Pancreas (tissue), 10 donors: Measurements from ENCODE around the gene MTMR1. TPM values are rescaled to one million over a fixed set of nuclear protein-coding genes. Genes with fewer than 3 reads are reported as not detected.

ENCODE experiments used
- ATAC-seq, 4 donors: fragments of 200-7000 bp; cut with Tn5 transposase; one replicate each; pipeline versions ENCODE4 v1.8.0 to v1.9.1; 2020; ENCODE audit warnings: mild to moderate bottlenecking in 4 of 4, moderate library complexity in 4 of 4
- DNase-seq, 6 donors: peaks; one replicate each; pipeline ENCODE4 v3.0.0-alpha.2; 2020
- FAIRE-seq: peaks from 2 replicates; lab custom pipeline; 2012; peaks lifted over from hg19 to GRCh38; lab: Jason Lieb, UNC
- H3K27ac ChIP-seq, 4 donors: fragments of 200-600 bp; sonication (generic); 1 replicate in 3 of 4; 2 replicates in 1 of 4; pipeline versions ENCODE4 v1.5.0 to v1.8.0; 2020
- H3K27me3 ChIP-seq, 4 donors: fragments of 200-600 bp; one replicate each; pipeline ENCODE4 v1.8.0; 2021
- H3K36me3 ChIP-seq, 3 donors: fragments of 200-600 bp; sonication (generic) in 1 of 3; one replicate each; pipeline versions ENCODE4 v1.5.0 to v1.8.0; 2020 to 2021
- H3K4me1 ChIP-seq, 3 donors: fragments of 200-600 bp; one replicate each; pipeline ENCODE4 v1.8.0; 2021
- H3K4me3 ChIP-seq, 4 donors: fragments of 200-600 bp; sonication (generic) in 2 of 4; one replicate each; pipeline versions ENCODE4 v1.5.0 to v1.8.0; 2020 to 2021
- H3K9me3 ChIP-seq, 4 donors: fragments of 200-600 bp; one replicate each; pipeline ENCODE4 v1.8.0; 2021
- CTCF ChIP-seq, 4 donors: fragments of 200-600 bp; sonication (generic) in 3 of 4; IDR thresholded peaks; one replicate each; pipeline versions ENCODE4 v1.5.0 to v1.8.0; 2021; ENCODE audit warnings: antibody characterized with exemption in 4 of 4
- WGBS, 2 donors: extraction: QIAGEN DNeasy Blood & Tissue Kit; methylation state at CpG; one replicate each; pipeline ENCODE4 v1.1.7; 2013; 5-methylcytosine and 5-hydroxymethylcytosine counted together
- intact Hi-C, 3 donors: fragments of 100-400 bp; cut with DNase I; formaldehyde crosslinking; loops; one replicate each; pipeline versions ENCODE4 v1.11.1 to v1.14.2; 2022
- polyA plus RNA-seq, 2 donors: library from polyadenylated mRNA; stranded (reverse); fragments of 200-250 nt; gene quantifications; one replicate each; pipeline ENCODE4 v1.2.3, GENCODE V29; 2013
- total RNA-seq, 6 donors: library from RNA; stranded (reverse); fragmentation: NEBNext Ultra II Directional in 4 of 6; extraction: Animal tissue kit (Norgen Biotek cat#: 25700) in 4 of 6; gene quantifications; one replicate each; pipeline versions ENCODE4 v1.2.1 to v1.2.4, GENCODE V29; 2021 to 2023
- donor health status: healthy with polysubstance abuse.
- donor health status: DM: no; HTN: no; CAD: no; lungs with moderate emphysema.
- donor health status: DM: no; HTN: no; CAD: no.
- donor health status: control.
- donor health status: control.
- donor health status: Bipolar disorder and iron deficiency.
- donor health status: DM: yes; HTN: yes; CAD: no.
- donor health status: DM: no; HTN: no; CAD: no.
- donor health status: DM: no; HTN: no; CAD: no.
- donor health status: DM: yes; HTN: yes; CAD: no.

Gene MTMR1
- total and polyA plus RNA-seq, 8 donors: 6.8 to 14.0 (median 10.2) TPM

GRCh38 chrX:150731795-150732194 is 38.6 kb downstream of the MTMR1 start:
- intact Hi-C loops: no loop called here
- no peak for FAIRE-seq
- no peak for TF ChIP-seq CTCF (IDR thresholded peaks at IDR 0.05)

GRCh38 chrX:150736475-150736874 is 43.3 kb downstream of the MTMR1 start:
- Histone ChIP-seq H3K9me3 (no peaks in the 10 kb centered on the region), H3K27me3 (no peaks in the 10 kb centered on the region), H3K36me3 (peaks cover 0 to 14% (median 2%) of the 10 kb centered on the region in 3 donors), H3K4me3 (no peak overlapping the region), H3K27ac (no peak overlapping the region), H3K4me1 (no peaks in the 10 kb centered on the region)
- TF ChIP-seq CTCF (IDR thresholded peaks at IDR 0.05): no peak
- DNase-seq (no peak), ATAC-seq (no peak), FAIRE-seq (no peak)
- intact Hi-C loops: no loop called here
- 88 to 92% methylated on average over 9 of the region's 9 CpGs for WGBS, 2 donors

More at GRCh38 chrX:150731795-150732194, 38.6 kb downstream of the MTMR1 start:
- no peak for DNase-seq
- no peak for ATAC-seq
- Histone ChIP-seq H3K9me3 (no peaks in the 10 kb centered on the region), H3K36me3 (peaks cover 0 to 5% (median 0%) of the 10 kb centered on the region in 3 donors), H3K4me3 (no peak overlapping the region), H3K27me3 (no peaks in the 10 kb centered on the region), H3K4me1 (no peaks in the 10 kb centered on the region), H3K27ac (no peak overlapping the region)
- WGBS, 2 donors: 54 to 95% methylated on average over 3 of the region's 3 CpGs

GRCh38 chrX:150752124-150752523 is 58.9 kb downstream of the MTMR1 start:
- Histone ChIP-seq H3K27me3 (no peaks in the 10 kb centered on the region), H3K27ac (no peak overlapping the region), H3K4me3 (no peak overlapping the region), H3K4me1 (no peaks in the 10 kb centered on the region), H3K36me3 (no peaks in the 10 kb centered on the region), H3K9me3 (no peaks in the 10 kb centered on the region)
- no peak for TF ChIP-seq CTCF (IDR thresholded peaks at IDR 0.05)
- no peak for FAIRE-seq
- intact Hi-C loops: no loop called here
- DNase-seq: no peak
- WGBS, 2 donors: 83 to 95% methylated on average over 3 of the region's 3 CpGs
- no peak for ATAC-seq

- no peaks in the 10 kb centered on the region for H3K9me3 ChIP-seq
- H3K4me1 ChIP-seq: no peaks in the 10 kb centered on the region
- FAIRE-seq (no peak), DNase-seq (no peak), ATAC-seq (no peak)
- no peaks in the 10 kb centered on the region for H3K27me3 ChIP-seq
- intact Hi-C loops: no loop called here
- 73 to 88% methylated on average over 4 of the region's 4 CpGs for WGBS, 2 donors
- no peak overlapping the region for H3K4me3 ChIP-seq
- H3K36me3 ChIP-seq: no peaks in the 10 kb centered on the region
- no peak overlapping the region for H3K27ac ChIP-seq
- no peak for TF ChIP-seq CTCF (IDR thresholded peaks at IDR 0.05)
Measured at GRCh38 chrX:150753357-150753756, 60.2 kb downstream of the MTMR1 start.

- Histone ChIP-seq H3K36me3 (no peaks in the 10 kb centered on the region), H3K27ac (no peak overlapping the region), H3K4me3 (no peak overlapping the region), H3K27me3 (no peaks in the 10 kb centered on the region), H3K4me1 (no peaks in the 10 kb centered on the region), H3K9me3 (no peaks in the 10 kb centered on the region)
- ATAC-seq: no peak
- DNase-seq: no peak
- no peak for FAIRE-seq
- 83 to 90% methylated on average over 4 of the region's 4 CpGs for WGBS, 2 donors
- intact Hi-C loops: no loop called here
- no peak for TF ChIP-seq CTCF (IDR thresholded peaks at IDR 0.05)
Measured at GRCh38 chrX:150753968-150754367, 60.8 kb downstream of the MTMR1 start.
